Amniotic stem cell (primary cell): Measurements from ENCODE around the gene CDR2.
A peak's percentile ranks its signal among the peaks of the same experiment; 100 is the strongest.
"Not testable (repeated sequence)": the region's sequence is repeated elsewhere in the genome, so short reads cannot be mapped to it uniquely, and the experiment has no call there.

Experiments
- DNase-seq: peaks from one replicate; lab custom pipeline; 2025; lab: John Stamatoyannopoulos, UW

CDR2 gene

DNA sequence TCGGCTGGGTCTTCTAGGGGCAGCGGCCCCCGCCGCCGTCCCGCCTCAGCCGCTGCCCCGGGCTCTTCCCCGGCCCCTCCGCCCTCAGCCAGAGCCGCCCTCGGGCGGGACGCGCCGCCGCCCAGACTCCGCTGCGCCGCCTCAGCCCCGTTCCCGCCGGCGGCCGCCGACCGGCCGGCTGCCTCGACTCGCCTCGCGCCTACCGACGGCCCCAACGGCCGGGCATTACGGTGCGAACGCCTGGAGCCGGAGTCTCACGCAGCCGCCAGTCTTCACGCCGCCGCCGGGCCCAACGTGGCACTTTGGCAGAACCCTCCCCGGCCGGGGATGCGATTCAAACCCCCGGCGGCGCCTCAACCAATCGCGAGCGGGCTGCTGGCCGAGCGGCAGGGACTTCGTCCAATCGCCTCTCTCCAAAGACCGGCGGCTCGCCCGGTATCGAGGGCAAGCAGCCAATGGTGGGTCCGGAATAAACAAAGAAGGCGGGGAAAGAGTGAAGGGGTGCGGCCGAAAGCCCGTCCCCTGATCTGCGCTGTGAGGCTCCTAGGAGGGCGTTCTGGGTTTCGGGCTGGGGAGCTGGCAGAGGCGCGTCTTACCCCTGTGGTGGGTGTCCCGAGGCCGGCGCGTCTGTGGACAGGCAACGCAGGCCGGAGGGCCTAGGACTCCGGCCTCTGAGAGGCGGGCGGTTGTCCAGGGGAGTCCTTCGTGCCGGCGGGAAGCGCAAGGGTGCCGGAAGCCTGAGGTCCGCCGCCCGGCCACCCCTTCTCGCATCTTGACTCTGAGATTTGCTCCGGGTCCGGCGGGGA lies at the start of gene CDR2:
Gene CDR2 (minus strand): TSS at position 309 of the 806 bp plus-strand sequence. CDS start 310 bp downstream, outside the sequence.
- peak; percentile 96 for DNase-seq

DNA sequence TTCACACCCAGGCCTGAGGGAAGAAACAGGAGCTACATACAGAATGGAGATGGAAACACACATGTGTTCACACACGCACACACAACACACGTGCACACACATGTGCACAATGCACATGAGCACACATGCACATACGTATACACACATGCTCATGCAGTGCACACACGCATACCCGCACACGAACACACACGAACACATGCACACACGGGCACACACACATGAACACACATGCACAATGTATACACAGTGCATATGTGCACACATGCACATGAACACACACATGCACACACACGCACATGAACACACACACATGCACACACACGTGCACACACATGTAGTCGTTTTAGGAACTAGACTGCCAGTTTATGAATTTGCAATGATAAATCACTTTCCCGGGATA lies 49.3 kb upstream of the CDR2 start:
- DNase-seq, result no peak

DNA sequence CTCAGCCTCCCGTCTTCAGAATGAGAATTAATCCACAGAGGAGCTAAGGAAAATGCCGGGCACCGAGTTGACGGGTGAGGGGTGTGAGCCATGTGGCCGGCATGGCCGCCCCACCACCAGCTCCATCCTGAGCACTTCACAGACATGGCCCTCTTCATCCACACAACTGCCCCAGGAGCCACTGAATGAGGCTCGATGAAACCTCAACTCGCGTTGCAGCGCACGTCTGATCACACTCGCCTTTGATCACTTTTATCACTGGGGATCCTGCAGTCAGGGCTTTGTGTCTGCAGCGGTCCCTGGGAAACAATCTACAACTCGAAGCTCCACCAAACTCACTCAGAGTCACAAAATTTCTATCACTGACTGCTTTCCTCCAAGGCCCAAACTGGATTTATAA lies 46.7 kb upstream of the CDR2 start:
- DNase-seq, result no peak

DNA sequence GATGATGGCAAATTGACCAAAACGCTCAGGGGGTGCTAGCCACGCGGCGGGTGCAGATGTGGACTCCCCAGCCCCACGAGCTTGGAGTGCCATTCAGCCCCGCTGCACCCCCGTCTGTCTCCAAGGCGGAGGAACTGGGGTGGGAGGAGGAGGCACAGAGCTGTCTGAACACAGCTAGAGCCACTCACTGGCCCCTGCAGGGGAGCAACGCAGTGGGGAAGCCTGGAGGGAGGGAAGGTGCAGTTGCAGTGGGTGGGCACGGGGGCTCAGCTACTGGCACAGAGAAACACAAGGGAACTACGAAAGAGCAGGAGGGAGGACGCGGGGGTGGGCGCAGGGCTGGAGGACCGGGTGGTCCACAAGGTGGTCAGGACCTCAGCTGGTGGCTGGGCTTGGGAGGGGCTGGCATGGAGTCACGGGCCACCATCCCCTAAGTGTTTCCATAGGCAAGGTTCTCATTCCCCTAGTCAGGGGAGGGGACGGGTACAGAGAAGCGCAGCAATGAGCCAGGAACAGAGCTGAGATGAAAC lies 46.3 kb upstream of the CDR2 start:
- DNase-seq, result no peak

DNA sequence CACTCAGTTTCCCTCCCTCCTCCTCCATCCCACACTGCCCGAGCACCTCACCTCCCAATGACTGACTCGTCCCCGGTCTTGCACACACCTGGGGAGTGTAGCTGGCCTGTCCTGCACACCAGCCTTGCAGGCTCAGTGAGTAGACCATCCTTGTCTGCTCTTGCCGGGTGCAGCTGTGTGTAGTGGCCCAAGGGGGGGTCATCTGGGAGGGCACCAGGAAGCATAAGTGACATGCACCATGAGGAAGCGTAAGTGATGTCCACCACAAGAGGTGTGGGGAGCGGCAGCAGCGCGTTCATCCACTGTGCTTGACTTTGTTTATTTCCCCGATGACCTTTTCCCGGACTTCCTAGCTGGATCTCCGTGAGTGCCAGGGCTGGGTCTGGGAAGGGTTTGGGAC lies 45.5 kb upstream of the CDR2 start:
- no peak for DNase-seq

DNA sequence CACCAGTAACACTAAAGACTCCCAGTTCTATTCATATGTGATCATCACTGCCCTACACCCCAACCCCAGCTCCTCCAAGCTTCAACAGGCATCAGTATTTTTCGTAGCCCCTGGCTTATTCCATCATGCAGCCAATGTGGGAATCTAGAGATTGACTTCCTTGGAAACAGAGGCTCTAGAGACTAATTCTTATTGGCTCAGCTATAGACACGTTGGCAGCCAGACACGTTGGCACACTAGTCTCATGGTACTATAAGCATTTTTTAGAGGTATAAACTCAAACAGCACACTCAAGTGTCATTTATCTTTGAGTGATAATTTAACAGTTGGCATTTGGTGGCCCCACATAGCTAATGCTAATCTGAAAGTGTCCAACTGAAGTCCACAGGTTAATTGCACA lies 44.4 kb upstream of the CDR2 start:
- no peak for DNase-seq

DNA sequence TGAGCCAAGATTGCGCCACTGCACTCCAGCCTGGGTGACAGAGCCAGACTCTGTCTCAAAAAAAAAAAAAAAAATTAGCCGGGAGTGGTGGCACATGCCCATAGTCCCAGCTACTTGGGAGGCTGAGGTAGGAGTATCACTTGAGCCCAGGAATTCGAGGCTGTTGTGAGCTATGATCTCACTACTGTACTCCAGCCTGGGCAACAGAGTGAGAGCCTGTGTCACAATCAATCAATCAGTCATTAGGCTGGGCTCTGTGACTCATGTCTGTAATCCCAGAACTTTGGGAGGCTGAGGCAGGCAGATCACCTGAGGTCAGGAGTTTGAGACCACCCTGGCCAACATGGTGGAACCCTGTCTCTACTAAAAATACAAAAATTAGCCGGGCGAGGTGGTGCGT lies 43.4 kb upstream of the CDR2 start:
- not testable (repeated sequence) for DNase-seq

DNA sequence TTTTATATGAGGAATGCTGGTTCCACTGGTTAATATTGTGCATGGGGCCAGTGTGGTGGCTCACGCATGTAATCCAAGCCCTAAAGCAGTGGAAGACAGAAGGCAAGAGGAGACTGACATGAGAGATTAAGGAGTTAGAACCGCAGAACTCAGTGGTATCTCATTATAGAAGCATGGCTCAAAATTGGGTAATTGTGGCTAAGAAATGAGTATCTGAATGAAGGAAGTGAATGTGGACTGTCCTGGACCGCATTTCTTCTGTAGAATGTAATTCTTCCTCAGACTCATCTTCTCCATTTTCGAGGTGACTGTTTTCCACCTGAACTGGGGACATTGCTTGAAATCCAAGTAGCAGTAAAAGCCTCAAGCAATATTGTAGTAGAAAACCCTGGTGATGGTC lies 42.6 kb upstream of the CDR2 start:
- DNase-seq, result no peak

DNA sequence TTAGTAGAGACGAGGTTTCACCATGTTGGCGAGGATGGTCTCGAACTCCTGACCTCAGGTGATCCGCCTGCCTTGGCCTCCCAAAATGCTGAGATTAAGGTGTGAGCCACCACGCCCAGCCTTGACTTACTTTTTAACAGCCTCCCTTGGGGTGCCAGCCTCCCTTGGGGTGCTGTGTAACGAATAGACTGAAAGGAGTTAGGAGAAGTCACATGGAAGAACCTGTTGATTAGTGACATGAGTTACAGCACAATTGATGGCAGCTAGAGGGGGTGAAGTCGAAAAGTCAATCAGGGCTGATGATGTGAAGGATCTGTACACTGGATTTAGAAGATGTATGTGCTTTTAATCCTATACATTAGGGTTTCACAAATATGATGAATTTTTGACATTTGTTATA lies 39.4 kb upstream of the CDR2 start:
- DNase-seq, result no peak

DNA sequence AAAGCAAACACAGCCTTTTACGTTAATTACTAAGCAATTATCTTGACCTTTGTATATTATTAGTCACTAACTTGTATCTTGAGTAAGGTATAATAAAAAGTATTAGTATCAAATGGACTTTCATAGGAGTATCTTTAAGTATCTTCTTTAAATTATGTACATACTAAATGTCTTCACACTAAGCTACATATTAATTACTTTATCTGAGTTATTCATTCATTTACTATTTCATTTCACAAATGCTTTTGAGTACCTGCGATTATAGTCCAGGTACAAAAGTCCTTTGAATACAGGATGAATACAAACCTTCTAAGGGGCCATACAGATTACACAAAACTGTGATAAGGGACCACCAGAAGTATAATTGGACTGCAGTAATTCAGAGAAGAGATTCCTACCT lies 33.1 kb upstream of the CDR2 start:
- no peak for DNase-seq

DNA sequence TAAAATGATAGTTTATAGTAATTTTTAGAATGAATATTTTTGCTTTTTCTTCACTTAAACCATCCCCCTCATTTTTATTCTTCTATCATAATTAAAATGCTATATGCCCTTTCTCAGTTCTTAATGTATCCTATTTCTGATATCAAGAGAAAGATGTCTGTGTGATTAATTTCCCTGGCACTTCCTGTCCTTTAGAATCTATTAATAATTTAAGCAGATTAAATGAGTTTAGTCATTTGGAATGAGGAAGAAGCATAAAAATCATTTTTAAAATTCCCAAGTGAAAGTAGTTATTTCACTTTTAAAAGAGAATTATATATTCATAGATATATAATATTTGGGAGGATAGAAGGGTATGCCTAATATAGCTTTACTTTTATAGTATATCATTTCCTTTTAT lies 27.8 kb upstream of the CDR2 start:
- DNase-seq, result no peak

DNA sequence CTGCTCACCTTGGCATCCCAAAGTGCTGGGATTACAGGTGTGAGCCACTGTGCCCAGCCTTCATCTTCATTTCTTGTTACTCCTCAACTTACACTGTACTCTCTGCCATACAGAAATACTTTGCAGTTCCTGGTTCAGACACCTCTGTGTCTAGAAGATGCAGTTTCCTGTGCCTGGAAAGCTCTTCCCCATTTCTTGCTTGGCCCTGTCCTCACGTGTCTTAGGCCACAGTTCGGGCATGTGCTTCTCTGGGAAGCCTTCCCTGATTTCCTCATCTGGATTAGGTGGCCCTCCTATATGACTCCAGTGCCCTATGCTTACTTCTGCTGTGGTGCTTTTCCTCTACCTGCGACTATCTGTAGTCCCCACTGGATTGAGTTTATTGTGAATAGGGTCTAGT lies 26.5 kb upstream of the CDR2 start:
- DNase-seq, result no peak

DNA sequence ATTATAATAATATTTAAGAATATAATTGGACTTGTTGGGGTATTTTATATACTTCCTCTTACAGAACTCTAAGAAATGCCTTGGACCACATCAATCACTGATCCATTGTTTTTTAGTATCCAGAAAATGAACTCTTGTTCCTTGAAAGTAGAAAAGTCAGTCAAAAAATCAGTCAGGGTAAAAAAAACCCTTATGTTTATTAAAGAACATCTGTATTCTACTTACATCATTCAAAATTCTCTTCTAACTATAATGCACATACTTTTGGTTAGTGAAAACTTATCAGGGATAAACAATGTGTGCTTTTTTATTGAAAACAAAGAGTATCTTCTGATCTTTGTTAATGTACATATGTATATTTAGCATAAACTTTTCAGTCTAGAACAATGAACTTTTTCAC lies 23.5 kb upstream of the CDR2 start:
- no peak for DNase-seq

DNA sequence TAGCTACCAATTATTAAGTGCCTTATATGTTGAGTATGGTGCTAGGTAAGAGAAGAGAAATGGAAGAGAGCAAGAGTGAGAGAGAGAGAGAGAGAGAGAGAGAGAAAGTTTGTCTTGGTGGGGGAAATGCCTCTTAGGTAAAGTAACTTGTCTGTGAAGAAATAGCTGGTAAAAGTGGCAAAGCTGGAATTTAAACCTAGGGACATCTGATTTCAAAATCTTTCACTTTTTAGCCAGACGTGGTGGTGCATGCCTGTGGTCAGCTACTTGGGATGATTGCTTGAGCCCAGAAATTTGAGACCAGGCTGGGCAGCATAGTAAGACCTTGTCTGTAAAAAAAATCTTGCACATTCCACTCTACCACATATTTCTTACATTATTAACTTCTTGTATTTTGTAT lies 23.0 kb upstream of the CDR2 start:
- DNase-seq, result peak; percentile 65

DNA sequence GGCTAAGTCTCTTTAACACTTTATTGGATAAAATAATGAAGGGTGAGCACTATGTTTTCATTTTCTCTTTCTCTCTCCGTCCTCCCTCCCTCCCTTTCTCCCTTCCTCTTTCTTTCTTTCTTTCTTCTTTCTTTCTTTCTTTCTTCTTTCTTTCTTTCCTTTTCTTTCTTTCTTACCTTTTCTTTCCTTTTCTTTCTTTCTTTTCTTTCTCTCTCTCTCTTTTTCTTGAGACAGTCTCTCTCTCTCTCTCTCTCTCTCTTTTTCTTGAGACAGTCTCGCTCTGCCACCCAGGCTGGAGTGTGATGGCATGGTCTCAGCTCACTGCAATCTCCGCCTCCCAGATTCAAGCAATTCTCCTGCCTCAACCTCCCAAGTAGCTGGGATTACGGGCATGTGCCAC lies 21.5 kb upstream of the CDR2 start:
- no peak for DNase-seq

DNA sequence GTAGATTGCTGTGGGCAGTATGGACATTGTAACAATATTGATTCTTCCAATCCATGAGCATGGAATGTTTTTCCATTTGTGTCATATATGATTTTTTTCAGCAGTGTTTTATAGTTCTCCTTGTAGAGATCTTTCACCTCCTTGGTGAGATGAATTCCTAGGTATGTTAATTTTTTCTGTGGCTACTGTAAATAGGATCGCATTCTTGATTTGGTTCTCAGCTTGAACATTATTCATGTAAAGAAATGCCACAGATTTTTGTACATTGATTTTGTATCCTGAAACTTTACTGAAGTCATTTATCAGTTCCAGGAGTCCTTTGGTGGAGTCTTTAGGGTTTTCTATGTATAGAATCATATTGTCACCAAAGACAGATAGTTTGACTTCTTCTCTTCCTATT lies 19.7 kb upstream of the CDR2 start:
- DNase-seq, result no peak

DNA sequence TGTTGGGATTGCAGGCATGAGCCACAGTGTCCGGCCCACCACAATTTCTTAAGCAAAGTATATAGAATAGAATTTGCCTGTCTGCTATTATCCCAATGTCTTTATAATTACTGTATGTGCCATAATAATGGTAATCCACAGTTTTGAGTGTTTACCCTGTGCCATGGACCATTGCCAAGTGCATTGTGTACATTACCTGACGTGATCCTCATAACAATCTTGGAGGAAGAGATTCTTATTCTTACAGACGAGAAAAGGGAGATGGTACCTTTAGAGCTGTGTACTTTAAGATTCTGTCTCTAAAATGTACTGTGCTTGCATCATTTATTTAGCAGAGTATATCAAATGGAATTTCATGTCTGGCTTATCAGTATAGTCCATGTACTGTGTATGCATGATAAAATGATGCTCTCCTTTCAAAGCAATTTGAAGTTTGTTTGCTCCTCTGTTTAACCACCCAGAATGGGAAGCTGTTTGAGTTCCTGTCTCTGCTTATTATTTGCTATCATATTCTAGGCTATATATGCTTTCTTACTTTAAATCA lies 13.8 kb upstream of the CDR2 start:
- no peak for DNase-seq

DNA sequence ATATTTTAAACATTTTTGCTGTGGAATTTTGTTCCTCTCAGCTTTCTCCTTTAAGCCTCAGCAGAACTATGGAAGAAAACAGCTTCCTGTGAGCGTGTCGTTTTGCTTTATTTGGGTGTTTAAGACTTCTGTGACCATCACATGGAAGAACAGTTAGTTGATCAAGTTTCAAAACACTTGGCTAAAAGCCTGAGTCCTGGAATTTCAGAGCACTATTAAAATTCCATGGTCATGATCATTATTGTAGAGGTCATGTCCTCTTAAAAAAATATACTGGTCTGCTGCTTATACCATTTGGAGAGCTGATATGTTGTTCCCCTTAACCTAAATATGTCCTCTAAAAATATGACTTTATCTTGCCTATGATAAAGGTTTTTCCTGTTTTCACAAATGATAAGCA lies 12.6 kb upstream of the CDR2 start:
- DNase-seq, result no peak

DNA sequence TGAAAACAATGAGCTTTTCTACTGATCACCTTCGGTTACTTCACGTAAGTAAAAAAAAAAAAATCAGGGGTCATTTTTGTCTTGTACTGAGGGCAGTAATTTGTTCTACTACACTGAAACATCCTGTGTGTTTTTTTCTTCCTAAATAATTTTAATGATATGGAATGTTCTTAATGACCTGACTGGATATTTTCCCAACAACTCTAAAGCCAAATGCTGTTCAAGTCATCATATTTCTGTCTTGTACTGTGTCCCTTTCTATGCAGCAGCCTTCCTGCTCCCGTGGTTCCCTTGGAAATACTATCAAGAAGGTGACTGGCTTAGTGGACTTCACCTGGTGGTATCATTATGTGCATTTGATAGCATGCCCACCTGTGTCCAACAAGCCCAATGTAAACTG lies 10.8 kb upstream of the CDR2 start:
- no peak for DNase-seq

DNA sequence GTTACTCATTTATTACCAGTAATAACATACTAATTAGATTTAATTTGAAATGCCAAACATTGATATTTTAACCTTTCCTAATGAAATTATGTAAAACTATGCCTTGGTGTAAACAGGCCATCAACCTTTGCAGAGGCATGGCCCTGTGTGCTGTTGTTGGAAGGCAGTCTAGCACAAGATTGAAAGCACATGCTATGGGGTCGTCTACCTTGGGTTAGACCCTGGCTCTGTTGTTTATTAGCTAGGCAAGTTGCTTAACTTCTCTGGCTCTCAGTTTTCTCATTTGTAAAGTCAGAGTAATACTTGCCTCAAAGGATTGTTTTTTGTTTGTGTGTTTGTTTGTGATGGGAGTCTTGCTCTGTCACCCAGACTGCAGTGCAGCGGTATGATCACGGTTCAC lies 9.4 kb upstream of the CDR2 start:
- no peak for DNase-seq

DNA sequence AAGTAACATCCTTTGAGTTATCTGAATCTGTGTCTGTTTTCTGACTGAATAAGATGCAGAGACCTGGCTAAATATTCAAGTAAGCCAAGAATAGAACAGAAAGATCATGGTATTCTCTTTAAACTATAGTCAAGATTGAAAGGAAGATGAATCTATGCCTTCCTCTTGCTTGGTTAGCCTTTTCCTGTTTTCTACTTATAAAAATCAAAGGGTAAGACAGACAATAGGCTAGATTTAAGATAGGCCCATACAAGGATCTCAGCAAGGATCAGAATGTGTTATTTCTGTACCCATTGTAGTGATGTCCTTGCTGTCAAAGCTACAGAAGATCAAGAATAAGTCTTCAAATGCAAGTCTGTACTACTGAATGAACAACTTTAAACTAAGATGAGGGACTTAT lies 7.0 kb upstream of the CDR2 start:
- no peak for DNase-seq

DNA sequence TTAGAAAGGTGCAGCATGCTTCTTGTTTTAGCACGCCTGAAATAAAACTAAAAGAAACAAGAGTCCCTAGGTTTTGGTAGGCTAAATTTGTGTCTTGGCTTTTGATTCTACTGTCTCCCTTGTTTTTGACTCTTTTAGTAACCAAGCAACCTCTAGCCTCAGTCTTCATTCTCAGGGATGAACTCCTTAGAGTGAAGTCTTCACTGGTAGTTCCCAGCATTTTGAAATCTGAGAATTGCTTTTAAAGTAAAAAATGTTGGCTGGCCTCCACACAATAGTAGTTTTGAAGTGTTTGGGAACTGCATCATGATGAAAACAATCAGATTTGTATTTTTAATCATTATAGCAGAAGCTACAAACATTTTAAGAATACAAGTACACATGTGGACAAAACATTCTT lies 6.1 kb upstream of the CDR2 start:
- DNase-seq, result no peak

DNA sequence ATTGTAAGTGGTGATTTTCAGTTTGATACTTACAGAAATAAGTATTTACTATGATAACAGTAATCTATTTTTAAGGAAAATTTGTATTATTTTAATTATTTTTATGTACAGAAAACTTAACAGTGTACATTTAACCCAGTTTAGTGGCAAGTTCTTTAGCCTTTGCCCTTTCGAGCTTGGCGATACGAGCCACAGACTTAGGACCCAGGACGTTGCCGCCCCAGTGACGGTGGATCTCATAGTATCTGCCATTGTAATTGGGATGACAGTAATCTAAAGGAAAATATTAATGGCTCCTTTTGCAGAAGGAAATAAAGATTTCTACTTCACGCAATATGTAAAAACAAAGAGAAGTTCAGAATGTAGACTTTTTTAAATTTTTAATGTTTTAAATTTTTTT lies 5.2 kb upstream of the CDR2 start:
- DNase-seq, result no peak
